Skin epidermis (tissue), 12 donors: ENCODE measurements around the gene IL20RB.

Source experiments
- H3K27ac ChIP-seq, 21 experiments: fragments of 200-600 bp; sonication (generic) in 11 of 21; one replicate each; pipeline ENCODE4 v1.5.0; 2020; ENCODE audit warnings: mild to moderate bottlenecking in 3 of 21, inconsistent platforms in 2 of 21, moderate library complexity in 2 of 21
- H3K4me3 ChIP-seq, 7 experiments: fragments of 200-600 bp; sonication (generic) in 2 of 7; one replicate each; pipeline ENCODE4 v1.5.0; 2020; ENCODE audit warnings: inconsistent platforms in 2 of 7, mild to moderate bottlenecking in 2 of 7, moderate library complexity in 1 of 7

IL20RB gene, protein sequence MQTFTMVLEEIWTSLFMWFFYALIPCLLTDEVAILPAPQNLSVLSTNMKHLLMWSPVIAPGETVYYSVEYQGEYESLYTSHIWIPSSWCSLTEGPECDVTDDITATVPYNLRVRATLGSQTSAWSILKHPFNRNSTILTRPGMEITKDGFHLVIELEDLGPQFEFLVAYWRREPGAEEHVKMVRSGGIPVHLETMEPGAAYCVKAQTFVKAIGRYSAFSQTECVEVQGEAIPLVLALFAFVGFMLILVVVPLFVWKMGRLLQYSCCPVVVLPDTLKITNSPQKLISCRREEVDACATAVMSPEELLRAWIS

DNA sequence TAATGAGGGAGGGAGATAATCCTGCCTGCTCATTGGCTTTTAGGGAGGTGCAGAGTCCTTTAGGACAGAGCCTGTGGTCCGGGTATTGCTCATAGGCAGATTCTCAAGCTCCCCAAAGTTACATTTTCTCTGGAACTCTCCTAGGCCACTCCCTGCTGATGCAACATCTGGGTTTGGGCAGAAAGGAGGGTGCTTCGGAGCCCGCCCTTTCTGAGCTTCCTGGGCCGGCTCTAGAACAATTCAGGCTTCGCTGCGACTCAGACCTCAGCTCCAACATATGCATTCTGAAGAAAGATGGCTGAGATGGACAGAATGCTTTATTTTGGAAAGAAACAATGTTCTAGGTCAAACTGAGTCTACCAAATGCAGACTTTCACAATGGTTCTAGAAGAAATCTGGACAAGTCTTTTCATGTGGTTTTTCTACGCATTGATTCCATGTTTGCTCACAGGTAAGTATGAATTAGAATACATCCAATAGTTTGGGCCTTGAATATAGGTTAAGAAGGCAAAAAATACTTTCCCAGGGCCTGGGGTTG lies at the start of gene IL20RB:
Gene IL20RB, plus strand, starts transcription at position 233 of the 538 bp plus-strand sequence. Its CDS starts 131 bp downstream, at position 364.
- Histone ChIP-seq H3K27ac (peak within 1 kb of the TSS in 19 of 21 experiments; percentile 30 to 88 (median 71)), H3K4me3 (peak within 1 kb of the TSS in 6 of 7 experiments; percentile 7 to 37 (median 18))

DNA sequence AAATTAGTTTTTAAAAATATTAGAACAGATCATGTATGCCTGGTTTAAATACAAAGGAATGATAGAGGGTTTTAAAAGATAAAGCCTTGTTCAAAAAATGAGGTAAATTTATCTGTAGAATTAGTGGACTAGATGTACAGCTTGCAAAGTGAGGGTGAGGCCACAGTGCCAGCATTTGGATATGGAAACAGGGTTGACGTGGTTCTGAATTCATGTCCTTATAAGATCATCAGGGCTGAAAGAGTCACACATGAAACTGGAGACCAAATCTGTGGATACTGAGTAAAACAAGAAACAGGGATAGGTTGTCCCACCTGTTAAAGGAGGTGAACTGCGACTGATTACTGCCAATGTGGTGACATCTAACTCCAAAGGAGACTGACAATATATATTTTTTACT lies 49.5 kb upstream of the IL20RB start:
- H3K27ac ChIP-seq: peak overlapping the region in 1 of 21 experiments; percentile 6

DNA sequence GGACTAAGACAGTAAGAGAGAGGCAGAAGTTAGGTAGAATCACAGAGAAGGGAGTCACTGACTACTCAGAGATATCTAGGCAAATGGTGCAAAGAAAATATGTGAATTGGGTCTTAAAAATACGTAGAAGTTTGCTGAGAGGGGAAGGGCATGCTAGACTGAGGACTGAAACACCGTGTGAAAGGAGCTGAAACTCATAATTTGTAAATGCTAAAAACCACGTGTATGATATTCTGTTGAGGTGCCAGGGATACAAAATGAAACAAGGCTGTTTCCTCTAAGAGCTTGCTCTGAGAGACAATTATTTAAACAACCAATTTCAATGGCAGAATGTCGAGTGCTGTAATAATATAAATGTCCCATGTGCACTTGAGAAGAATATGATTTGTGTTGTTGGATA lies 48.6 kb upstream of the IL20RB start:
- Histone ChIP-seq H3K4me3 (no peak overlapping the region), H3K27ac (peak overlapping the region in 3 of 21 experiments; percentile 6 to 61 (median 28))

More for the DNA sequence above, 49.5 kb upstream of the IL20RB start:
- no peak overlapping the region for H3K4me3 ChIP-seq

DNA sequence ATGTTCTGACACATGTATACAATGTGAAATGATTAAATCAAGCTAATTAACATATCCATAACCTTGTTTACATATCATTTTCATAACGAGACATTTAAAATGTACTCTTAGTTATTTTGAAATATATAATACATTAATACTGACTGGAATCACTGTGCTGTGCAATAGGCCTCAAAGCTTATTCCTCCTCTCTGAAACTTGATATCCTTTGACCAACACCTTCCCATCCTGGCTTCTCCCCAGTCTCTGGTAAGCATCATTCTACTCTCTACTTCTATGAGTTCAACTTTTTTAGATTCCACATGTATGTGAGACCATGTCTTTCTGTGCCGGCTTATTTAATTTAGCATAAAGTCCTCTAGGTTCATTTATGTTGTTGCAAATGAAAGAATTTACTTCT lies 47.1 kb upstream of the IL20RB start:
- H3K27ac ChIP-seq: no peak overlapping the region
- H3K4me3 ChIP-seq: no peak overlapping the region

DNA sequence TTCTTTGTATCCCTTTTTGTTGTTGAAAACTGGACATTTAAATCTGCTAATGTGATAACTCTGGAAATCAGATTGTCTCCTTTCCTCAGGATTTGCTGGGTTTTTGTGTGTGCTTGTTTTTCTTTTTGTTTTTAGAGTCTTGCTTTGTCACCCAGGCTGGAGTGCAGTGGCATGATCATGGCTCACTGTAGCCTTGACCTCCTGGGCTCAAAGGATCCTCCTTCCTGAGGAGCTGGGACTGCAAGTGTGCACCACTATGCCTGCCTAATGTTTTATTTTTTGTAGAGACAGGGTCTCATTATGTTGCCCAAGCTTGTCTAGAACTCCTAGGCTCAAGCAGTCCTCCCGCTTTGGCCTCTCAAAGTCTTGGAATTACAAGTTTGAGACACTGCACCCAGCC lies 44.6 kb upstream of the IL20RB start:
- no peak overlapping the region for H3K4me3 ChIP-seq
- no peak overlapping the region for H3K27ac ChIP-seq

DNA sequence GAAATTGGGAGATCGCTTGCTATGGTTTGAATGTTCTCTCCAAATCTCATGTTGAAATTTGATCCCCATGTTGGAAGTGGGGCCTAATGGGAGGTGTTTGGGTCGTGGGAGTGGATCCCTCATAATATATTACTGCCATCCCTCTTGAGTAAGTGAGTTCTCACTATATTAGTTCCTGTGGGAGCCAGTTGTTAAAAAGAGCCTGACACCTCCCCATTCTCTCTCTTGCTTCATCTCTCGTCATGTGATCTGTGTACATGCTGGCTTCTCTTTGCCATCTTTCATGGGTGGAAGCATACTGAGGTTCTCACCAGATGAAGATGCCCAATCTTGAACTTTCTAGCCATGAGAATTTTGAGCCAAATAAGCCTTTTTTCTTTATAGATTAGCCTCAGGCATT lies 43.0 kb upstream of the IL20RB start:
- H3K4me3 ChIP-seq: no peak overlapping the region
- no peak overlapping the region for H3K27ac ChIP-seq

DNA sequence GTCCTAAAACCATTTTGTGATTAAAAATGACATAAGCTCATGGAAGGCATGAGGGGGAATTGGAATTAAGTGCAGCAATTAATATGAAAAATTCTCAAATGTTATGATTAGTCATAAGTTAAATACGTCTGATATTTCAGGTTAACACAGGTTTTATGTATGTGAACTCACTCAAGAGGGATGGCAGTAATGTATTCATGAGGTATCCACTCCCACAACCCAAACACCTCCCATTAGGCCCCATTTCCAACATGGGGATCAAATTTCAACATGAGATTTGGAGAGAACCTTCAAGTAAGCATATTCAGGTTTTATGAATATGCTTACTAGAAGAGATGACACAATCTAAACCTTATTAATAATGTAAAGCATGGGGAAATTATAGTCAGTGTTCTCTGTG lies 41.6 kb upstream of the IL20RB start:
- H3K4me3 ChIP-seq: no peak overlapping the region
- H3K27ac ChIP-seq: no peak overlapping the region

DNA sequence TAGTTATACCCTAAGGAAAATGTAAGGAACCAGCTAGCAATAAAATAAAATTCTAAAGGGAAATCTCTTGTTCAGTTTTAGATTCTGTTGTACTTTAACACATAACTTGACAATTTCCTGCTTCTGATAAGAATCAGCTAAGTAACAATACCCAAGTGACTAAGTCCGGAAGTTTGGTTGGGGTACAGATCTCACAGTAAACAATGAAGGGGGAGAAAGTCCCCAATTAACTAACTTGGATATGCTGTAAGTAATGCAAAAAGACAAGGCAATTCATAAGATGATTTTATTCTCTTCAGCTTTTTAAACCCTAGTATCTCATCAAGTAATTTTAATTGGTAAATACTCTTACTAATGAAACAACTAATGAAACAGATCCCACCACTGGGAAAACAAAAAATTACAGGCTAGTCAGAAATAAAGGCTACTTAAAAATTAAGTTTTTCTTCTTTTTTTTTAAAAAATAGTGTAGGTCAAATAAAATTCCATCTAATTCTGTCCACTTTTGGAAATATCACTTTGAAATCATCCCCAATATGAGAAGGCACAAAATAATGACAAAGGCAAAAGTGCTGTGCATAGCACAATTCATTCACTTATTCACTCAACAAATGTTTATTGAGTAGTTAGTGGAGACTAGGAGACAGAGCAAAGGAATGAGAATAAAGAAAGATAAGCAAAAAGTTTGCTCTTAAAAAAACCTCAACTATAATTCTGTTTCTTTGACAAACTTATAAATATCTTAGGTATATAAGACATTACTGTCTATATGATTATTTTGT lies 37.8 kb upstream of the IL20RB start:
- H3K27ac ChIP-seq: peak overlapping the region in 8 of 21 experiments; percentile 16 to 77 (median 46)

DNA sequence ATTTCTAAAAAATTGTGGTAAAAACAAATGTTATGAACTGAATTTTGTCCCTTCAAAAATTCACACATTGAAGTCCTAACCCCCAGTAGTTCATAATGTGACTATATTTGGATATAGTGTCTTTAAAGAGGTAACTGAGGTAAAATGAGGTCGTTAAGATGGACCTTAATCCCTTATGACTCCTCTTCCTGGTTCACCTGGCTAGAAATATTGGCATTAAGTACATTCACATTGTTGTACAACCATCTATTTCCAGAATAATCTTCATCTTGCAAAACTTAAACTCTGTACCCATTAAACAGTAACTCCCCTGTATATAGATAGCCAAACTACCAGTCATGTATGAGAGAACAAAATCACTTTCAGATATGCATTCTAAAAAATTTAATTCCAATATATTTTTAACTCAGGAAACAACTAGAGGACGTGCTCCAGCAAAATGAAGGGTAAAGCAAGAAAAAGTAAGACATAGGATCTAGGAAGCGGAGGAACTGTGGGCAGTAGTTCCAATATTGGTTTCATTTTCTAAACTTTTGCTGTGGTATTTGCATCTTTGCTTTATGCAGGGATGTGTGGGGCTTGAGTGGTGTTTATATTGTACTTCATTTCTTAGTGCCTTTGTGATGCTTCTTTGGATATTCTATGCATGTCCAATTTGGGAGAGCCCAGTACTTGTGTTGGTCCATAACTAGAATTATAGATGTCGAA lies 36.7 kb upstream of the IL20RB start:
- Histone ChIP-seq H3K4me3 (no peak overlapping the region), H3K27ac (peak overlapping the region in 6 of 21 experiments; percentile 4 to 77 (median 33))

More for the DNA sequence above, 37.8 kb upstream of the IL20RB start:
- H3K4me3 ChIP-seq: no peak overlapping the region

DNA sequence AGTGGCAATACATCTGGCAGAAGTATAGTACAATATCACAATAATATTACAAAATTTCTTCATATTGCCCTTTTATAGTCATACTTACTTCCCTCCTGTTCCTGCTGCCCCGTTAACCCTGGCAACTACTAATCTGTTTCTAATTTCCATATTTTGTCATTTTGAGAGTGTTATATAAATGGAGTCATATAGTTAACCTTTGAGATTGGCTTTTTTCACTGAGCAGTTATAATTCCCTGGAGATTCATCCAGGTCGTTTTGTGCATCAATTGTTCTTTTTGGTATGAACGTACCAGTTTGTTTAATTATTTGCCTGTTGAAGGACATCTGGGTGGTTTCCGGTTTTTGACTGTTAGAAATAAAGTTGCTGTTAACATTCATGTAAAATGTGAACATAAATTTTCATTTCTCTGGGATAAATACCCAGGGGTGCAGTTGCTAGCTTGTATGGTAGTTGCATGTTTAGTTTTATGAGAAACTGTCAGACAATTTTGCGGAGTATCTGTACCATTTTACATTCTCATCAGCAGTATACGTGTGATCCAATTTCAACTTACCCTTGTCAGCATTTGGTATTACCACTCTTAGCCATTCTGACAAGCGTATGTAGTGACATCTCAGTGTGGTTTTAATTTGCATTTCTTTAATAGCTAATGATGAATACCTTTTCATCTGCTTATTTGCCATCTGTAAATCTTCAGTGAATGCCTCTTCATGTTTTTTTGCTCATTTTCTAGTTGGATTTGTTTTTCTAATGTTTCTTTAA lies 32.2 kb upstream of the IL20RB start:
- peak overlapping the region in 3 of 21 experiments; percentile 18 to 50 (median 32) for H3K27ac ChIP-seq
- H3K4me3 ChIP-seq: no peak overlapping the region

DNA sequence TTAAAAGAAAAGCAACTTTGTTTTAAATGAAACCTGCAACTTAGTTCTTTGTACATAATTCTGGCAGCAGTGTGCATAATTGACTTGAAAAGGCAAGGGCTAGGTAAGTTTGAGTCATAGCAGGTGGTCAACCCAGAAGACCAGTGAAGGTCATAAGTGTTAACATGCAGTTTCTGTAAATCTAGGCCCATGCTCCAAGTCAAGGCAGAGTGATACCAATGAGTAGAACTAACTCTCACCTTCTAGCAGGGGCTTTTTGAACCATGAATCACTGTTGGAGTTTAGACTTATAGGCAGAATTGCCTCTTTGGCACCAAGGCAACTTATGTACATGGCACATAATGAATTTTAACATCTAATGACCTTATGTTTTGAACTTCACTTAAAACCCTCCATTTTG lies 29.5 kb upstream of the IL20RB start:
- peak overlapping the region in 1 of 21 experiments; percentile 30 for H3K27ac ChIP-seq
- no peak overlapping the region for H3K4me3 ChIP-seq

DNA sequence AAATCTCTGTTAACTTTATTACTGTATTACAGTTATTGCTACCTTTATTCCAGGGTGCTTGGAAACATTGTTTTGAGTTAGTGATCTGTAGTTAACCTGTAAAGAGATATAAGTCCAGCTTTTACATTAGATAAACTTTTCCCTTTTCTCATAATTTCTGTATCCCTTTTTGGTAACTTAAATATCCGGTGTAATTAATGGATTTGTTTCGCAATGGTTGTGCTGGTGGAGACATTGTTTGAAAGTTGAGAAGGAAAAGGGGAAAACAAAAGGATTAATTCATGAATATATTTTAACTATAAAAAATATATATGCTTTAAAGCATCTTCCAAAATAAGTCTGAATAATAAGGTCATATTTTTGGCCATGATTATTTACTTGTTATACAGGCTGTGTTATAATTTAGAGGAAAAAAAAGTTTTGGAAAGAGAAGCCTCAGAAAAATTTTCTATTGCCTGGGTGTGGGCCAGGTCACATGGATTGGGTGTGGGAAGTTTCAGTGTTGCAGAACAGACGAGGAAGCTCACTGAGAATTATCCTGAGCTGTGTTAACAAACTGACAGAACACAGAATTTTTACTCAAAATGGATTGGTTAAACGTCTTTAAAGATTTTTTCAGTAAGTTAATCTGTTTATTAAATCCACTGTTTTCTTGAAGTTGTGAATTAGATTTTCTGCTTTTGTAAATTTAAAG lies 27.7 kb upstream of the IL20RB start:
- peak overlapping the region in 17 of 21 experiments; percentile 1 to 84 (median 62) for H3K27ac ChIP-seq
- H3K4me3 ChIP-seq: peak overlapping the region in 5 of 7 experiments; percentile 5 to 42 (median 21)

DNA sequence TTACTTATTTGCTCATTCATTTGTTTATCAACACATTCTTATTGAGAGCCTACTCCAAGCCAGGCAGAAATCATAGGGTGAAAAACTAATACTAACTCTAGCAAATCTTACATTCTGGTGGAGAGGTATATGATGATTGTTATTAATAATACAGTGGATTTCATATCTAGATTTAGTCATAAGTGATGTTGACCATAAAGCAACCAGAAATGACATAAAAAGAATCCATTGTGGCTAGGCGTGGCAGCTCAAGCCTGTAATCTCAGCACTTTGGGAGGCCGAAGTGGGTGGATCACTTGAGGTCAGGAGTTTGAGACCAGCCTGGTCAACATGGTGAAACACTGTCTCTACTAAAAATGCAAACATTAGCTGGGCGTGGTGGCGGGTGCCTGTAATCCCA lies 26.2 kb upstream of the IL20RB start:
- H3K27ac ChIP-seq: peak overlapping the region in 17 of 21 experiments; percentile 6 to 84 (median 62)
- peak overlapping the region in 6 of 7 experiments; percentile 4 to 42 (median 18) for H3K4me3 ChIP-seq

DNA sequence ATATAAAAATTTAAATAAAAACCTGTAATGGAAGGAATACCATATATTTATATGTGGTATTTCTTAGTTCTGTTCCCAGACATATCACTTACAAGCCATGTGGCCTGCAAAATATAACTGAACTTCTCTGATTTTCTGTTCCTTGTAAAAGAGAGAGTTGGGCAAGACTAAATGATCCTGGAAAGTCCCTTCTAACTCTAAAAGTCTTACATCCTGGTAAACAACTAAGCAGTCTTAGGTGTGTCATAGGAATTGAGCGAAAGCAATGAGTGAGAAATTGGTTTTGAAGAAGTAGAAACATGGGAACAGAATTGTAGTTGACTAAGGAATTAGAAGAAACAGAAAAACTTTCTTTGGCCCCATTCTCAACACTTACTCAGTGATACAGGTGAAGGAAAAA lies 25.3 kb upstream of the IL20RB start:
- peak overlapping the region in 16 of 21 experiments; percentile 4 to 76 (median 54) for H3K27ac ChIP-seq

DNA sequence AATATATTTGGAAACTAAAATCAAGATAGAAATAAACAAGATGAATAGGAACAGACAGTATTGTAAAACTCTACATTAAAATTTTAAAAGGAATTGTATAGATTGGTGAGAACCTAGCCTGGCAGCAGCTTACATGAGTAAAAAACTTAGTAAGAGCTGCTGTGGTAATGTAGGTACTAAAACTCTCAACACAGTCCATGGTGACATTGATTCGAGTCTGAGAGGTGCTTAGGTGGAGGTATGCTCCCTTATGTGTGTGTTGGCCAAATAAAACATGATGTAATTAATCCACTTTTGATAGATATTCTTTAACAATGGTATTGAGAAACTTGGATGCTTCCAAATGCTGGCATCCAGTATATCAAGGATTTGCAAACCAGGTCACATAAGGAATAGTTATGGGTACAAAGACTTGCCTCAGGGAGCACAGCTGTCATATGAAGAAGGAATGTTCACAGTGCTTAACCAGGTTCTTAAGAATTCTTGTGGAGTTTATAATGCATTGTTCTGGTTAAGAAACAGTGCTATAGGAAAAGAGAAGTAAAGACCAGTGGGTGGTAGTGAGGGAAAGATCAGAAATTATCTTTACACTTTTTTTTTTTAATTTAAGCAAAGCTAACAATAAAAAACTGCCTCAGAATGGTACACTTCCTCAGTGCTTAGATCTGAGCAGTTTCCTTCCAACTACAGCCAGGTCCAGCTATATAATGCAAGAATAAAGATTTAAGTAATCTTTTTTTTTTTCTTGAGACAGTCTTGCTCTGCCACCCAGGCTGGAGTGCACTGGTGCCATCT lies 24.6 kb upstream of the IL20RB start:
- no peak overlapping the region for H3K4me3 ChIP-seq
- peak overlapping the region in 17 of 21 experiments; percentile 4 to 76 (median 43) for H3K27ac ChIP-seq

More for the DNA sequence above, 25.3 kb upstream of the IL20RB start:
- H3K4me3 ChIP-seq: peak overlapping the region in 1 of 7 experiments; percentile 42

DNA sequence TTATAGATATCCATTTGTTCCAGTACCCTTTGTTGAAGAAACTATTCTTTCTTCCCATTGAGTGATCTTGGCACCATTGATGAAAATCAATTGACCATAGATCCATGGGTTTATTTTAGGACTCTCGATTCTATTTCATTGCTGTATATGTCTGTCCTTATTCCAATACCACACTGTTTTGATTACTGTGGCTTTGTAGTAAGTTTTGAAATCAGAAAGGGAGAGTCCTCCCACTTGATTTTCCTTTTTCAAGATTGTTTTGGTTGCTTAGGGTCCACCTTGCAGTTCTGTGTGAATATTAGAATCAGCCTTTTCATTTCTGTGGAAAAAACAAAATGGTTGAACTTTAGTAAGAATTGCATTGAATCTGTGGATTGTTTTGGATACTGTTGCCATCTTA lies 20.6 kb upstream of the IL20RB start:
- Histone ChIP-seq H3K27ac (no peak overlapping the region), H3K4me3 (no peak overlapping the region)

DNA sequence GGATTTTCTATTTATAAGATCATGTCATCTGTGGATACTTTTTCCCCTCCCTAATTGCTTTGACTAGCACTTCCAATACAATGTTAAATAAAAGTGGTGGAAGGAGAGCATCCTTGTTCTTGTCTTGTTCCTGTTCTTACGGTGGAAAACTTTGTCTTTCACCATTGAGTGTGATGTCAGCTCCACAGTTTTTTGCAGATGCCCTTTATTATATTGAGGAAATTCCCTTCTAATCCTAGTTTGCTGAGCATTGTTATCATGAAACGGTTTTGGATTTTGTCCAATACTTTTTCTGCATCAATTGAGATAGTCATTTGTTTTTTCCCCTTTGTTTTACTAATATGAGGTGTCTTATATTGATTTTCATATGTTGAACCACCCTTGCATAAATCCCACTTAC lies 19.9 kb upstream of the IL20RB start:
- peak overlapping the region in 4 of 21 experiments; percentile 18 to 49 (median 32) for H3K27ac ChIP-seq
- no peak overlapping the region for H3K4me3 ChIP-seq

DNA sequence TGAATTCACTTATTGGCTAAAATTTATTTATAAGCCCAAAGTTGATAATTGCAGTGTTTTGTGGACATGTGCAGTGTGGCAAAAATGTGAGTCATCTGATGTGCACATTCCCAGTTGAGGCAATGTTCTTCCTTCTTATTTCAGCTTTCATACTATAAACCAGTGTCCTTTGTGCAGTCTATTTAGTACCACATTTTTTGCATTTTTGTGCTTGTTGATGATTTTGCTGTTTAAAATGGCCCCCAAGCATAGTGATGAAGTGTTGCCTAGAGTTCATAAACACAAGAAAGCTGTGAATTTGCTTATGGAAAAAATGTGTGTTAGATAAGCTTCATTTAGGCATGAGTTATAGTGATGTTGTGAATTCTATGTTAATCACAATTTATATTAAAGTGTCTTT lies 19.4 kb upstream of the IL20RB start:
- Histone ChIP-seq H3K27ac (peak overlapping the region in 3 of 21 experiments; percentile 18 to 49 (median 43)), H3K4me3 (no peak overlapping the region)
